ENCODE results near the gene C1orf105.

DNA sequence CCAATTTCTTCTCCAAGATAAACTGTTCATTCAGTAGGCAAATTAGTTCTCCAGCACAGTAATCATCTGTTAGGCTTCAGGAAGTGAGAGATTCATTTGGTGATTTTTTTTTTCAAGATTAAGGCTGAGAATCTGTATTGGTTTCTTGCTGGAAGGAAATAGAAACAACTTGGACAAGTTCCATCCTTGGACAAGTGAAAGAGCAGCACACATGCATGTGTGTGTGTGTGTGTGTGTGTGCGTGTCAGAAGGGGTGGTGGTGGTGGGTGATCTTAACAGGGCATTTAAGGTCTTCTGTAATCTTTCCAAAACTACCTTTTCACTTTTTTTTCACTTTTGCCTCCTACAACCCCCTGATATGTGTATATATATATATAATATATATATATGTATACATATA is 96.6 kb downstream of the C1orf105 start:
- TF ChIP-seq, protein P1, sequence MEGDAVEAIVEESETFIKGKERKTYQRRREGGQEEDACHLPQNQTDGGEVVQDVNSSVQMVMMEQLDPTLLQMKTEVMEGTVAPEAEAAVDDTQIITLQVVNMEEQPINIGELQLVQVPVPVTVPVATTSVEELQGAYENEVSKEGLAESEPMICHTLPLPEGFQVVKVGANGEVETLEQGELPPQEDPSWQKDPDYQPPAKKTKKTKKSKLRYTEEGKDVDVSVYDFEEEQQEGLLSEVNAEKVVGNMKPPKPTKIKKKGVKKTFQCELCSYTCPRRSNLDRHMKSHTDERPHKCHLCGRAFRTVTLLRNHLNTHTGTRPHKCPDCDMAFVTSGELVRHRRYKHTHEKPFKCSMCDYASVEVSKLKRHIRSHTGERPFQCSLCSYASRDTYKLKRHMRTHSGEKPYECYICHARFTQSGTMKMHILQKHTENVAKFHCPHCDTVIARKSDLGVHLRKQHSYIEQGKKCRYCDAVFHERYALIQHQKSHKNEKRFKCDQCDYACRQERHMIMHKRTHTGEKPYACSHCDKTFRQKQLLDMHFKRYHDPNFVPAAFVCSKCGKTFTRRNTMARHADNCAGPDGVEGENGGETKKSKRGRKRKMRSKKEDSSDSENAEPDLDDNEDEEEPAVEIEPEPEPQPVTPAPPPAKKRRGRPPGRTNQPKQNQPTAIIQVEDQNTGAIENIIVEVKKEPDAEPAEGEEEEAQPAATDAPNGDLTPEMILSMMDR (IDR thresholded peaks at IDR 0.05 in 4 of 5, conservative IDR thresholded peaks at IDR 0.05 in 1 of 5): no peak
- no peak for TF ChIP-seq POLR2A (IDR thresholded peaks at IDR 0.05)

All from gastrocnemius medialis (tissue), 4 donors.